ENCODE data around the gene OR7G2. TPM values are rescaled to one million over a fixed set of nuclear protein-coding genes. Genes with fewer than 3 reads are reported as not detected.

Gene OR7G2
- total and polyA plus RNA-seq, 2 donors (not counting 3 experiments of a cell fraction or from before 2014, with no cell fraction given): not detected

GRCh38 chr19:9109959-9110358 lies 2.7 kb upstream of the OR7G2 start:
- H3K79me2 ChIP-seq (ENCODE audit: control insufficient read depth, insufficient read depth, low read length): no peaks in the 10 kb centered on the region
- H2AFZ ChIP-seq (ENCODE audit: low read depth, low read length): no peak overlapping the region
- intact Hi-C loops (cut with micrococcal nuclease): no loop called here
- H3K9me1 ChIP-seq (replicated peaks; ENCODE audit: control insufficient read depth, extremely low read depth, insufficient read depth, low read length): no peaks in the 10 kb centered on the region
- H3K9ac ChIP-seq (replicated peaks; ENCODE audit: extremely low read depth, insufficient read depth, low read length): no peak overlapping the region
- no peak overlapping the region for H3K4me3 ChIP-seq (replicated peaks in 1 of 3; ENCODE audit: insufficient read depth in 1 of 3, low read depth in 1 of 3, low read length in 3 of 3)
- no peak overlapping the region for H3K4me2 ChIP-seq (ENCODE audit: insufficient read depth, low read length)
- no peaks in the 10 kb centered on the region for H4K20me1 ChIP-seq (replicated peaks; ENCODE audit: control insufficient read depth, extremely low read depth, insufficient read depth, low read length)
- no peak overlapping the region for H3K27ac ChIP-seq (ENCODE audit: insufficient read depth, low read depth, low read length)
- dilution Hi-C loops (cut with MboI; ENCODE audit: extremely low pct_ligation_motif_present, low sequenced_read_pairs): no loop called here
- FAIRE-seq (no peak), DNase-seq (ENCODE audit: low read depth, low spot score) (no peak)
- H3K27me3 ChIP-seq (ENCODE audit: control insufficient read depth in 2 of 2, insufficient read depth in 2 of 2, low read length in 2 of 2): no peaks in the 10 kb centered on the region
- no peaks in the 10 kb centered on the region for H3K36me3 ChIP-seq (ENCODE audit: control insufficient read depth in 2 of 2, extremely low read depth in 1 of 2, insufficient read depth in 2 of 2, low read length in 2 of 2)
- TF ChIP-seq EZH2 (IDR thresholded peaks at IDR 0.05; ENCODE audit: borderline replicate concordance, low read depth, low read length, severe bottlenecking) (no peak), FOS (IDR thresholded peaks at IDR 0.05; ENCODE audit: borderline replicate concordance, insufficient read depth, low read length) (no peak), CTCF (IDR thresholded peaks at IDR 0.05; ENCODE audit: extremely low read depth in 1 of 2, insufficient read depth in 1 of 2, low read depth in 1 of 2, low read length in 2 of 2) (no peak), GATA2 (IDR thresholded peaks at IDR 0.05; ENCODE audit: insufficient read depth, insufficient read length, low read depth, low read length) (no peak), POLR2AphosphoS5 (IDR thresholded peaks at IDR 0.05; ENCODE audit: insufficient read depth, low read depth, low read length) (no peak), MYC (IDR thresholded peaks at IDR 0.05; ENCODE audit: low read depth, low read length) (no peak), POLR2A (IDR thresholded peaks at IDR 0.05; ENCODE audit: low read depth, low read length) (no peak), MAX (IDR thresholded peaks at IDR 0.05; ENCODE audit: insufficient read depth, insufficient read length) (no peak), JUN (IDR thresholded peaks at IDR 0.05; ENCODE audit: borderline replicate concordance, insufficient read depth, insufficient read length, low read depth) (no peak)
- H3K9me3 ChIP-seq (replicated peaks; ENCODE audit: control insufficient read depth, insufficient read depth, low read length): no peaks in the 10 kb centered on the region
- BruUV-seq (replicated peaks): no TSS peak
- no peaks in the 10 kb centered on the region for H3K4me1 ChIP-seq (ENCODE audit: control insufficient read depth, extremely low read depth, insufficient read depth, low read length)
- POLR2A ChIA-PET: no interaction called here
- CTCF ChIA-PET: no interaction called here
